ENCODE data around the gene STRN.
"Not testable (repeated sequence)": the region's sequence is repeated elsewhere in the genome, so short reads cannot be mapped to it uniquely, and the experiment has no call there.

Gene STRN

DNA sequence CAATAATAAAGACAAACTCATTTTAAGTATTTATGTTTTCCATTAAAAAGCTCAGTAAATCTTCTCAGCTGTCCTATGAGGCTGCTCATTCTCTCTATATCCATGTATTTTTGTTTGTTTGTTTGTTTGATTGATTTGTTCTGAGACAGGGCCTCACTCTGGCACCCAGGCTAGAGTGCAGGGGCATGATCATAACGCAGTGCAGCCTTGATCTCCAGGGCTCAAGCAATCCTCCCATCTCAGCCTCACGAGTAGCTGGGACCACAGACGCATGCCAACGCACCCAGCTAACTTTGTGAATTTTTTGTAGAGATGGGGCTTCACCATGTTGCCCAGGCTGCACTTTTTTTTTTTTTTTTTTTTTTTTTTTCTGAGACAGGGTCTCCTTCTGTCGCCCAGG, 5.6 kb downstream of the STRN start:
- DNase-seq: no peak

DNA sequence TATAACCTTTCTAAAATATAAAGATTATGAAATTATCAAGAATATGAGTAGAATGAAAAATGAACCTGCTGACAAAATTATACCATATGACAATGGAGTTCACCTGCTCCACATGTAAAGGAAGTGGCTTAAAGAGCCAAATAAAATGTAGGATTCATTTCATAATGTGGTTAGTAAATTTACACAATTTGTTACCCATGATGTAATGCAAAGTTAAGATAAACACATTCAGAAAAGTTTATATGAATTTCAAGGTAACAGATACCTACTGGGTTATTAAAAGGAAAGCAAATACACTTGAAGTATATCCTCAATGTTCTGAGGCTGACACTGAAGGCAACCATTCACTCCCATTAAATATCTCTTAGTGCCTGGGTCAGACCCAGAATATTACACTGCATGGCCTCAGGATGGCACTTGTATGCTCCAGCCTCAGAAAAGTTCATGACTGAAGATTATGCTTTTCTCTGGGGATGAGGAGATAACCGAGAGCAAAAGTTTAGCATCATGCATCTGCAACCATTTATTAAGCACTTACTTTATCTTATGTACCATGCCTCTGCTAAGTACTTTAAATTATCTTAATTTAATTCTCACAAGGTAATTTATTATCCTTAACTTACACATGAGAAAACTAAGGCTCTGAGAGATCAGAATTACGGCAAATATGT, 6.2 kb downstream of the STRN start:
- DNase-seq: no peak

DNA sequence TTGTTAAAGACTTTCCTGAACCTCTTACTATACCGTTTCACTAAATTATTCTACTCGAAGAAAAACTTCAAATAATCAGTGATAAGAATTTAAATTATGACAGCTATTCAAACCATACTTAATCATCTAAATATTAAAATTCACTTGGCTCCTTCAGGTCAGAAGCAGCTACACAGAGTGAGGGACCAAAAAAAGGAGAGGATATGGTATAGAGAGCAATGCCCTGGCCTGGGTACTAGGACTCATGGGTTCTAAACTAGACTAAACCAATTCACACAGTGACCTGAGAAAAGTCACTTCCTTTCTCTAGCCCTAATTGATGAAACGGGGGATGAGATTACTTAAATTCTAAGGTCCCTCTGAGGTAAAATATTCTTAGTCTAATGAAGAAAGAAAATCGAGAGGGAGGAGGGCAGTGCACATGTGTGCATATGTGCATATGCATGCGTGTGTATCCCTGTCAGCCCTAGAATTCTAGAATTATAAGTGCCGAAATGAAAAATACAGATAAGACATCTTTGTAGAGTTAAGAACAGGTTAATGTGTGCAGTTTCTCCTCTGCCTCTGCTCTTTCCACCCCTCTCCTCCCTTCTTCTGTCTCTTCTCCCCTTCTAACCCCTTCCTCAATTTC, 11.2 kb downstream of the STRN start:
- DNase-seq: no peak

DNA sequence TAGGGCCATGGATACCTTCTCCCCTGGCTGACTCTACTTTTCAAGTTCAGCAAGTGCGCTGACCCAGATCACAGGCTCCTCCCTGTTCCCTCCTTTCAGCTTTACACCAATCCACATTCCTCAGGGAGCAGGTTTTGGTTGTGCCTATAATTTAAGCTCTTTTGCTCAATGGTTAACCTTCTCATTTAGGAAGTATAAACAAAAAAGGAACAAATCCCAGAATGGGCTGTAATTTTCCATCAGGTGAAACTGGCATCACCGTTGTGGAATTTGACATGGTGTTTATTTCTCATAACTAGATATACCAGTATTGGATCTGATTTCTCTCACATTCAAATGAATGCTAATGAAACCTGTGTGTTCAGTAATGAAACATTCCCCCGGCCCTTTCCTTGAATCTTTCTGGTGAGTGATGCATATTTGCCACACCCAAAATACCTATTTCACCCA, 13.6 kb downstream of the STRN start:
- DNase-seq: no peak

DNA sequence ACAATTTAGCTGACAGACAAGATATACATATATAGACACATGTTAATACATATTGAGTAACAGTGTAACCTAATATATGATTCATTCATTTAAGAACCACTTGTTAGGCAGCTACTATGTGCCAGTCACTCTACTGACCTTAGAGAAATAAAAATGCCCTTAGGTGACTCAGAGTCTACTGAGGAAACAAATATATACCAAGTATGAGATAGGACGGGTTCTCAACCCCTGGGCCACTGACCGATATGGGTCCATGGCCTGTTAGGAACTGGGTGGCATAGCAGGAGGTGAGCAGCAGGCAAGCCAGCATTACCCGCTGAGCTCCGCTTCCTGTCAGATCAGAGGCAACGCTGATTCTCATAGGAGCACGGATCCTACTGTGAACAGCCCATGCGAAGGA, 14.8 kb downstream of the STRN start:
- DNase-seq: no peak

DNA sequence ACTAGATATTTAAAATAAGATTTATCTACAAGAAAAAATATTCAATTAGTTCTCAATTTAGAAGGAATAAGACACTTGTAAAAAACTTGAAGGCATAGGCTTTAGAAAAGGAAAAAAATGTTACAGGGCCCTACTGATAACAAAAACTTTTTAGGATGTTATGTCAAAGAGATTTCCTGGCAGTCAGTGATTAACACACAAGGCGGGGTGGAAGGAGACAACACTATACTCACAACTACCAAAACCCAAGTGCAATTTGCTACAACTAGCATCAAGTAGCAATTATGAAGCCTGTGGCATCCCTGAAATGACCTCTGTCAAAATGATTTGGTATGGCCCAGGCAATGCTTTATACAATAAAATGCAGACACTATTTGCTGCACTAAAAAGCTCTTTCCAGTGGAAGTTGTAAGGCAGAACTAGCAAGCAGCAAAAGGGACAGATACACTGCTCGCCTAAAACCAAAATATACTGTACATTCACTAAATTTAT, 15.3 kb downstream of the STRN start:
- DNase-seq: no peak

DNA sequence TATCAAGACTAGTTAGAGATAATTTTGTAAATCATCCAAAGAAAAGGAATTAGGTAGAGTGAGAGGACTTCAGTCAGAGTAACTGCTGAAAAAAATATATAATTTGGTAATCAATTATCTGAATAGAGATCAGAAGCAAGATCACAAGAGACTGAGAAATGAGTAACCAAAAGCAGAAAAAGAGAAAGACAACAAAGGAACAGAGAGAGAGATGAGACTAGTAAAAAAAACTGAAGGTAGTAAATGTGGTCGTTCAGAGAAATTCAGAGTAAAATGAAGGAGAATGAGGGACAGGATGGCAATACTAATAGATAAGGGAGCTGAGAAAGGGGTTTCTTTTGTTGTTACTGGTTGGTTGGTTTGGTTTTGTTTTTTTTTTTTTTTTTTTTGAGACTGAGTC, 16.5 kb downstream of the STRN start:
- DNase-seq: no peak

DNA sequence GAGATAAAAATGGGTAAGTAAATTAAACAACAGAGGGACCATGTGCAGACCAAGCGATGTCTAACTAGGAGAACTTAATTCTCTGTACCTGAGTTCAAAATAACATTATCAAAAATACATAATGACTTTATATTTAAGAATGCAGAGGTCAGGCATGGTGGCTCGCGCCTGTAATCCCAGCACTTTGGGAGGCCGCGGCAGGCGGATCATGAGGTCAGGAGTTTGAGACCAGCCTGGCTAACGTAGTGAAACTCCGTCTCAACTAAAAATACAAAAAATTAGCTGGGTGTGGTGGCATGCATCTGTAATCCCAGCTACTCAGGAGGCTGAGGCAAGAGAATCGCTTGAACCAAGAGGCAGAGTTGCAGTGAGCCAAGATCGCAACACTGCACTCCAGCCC, 21.1 kb downstream of the STRN start:
- DNase-seq: not testable (repeated sequence)

DNA sequence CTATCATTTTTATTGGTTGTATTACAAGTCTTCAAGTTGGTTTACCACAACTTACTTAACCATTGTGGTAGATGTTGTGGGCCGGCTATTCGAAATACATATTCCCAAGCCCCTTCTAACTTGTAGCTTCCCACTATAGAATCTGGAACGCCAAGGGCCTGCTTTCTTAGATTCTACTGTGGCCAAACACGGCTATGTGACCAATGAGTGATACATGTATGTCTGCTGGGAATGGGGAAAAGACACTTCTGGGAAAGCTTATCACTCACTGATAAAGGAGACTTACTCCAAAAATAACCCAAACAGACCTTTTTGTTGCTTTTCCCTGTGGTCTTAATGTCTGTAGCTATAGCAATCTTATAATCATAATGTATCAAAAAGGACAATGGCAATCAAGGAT, 24.5 kb downstream of the STRN start:
- no peak for DNase-seq

DNA sequence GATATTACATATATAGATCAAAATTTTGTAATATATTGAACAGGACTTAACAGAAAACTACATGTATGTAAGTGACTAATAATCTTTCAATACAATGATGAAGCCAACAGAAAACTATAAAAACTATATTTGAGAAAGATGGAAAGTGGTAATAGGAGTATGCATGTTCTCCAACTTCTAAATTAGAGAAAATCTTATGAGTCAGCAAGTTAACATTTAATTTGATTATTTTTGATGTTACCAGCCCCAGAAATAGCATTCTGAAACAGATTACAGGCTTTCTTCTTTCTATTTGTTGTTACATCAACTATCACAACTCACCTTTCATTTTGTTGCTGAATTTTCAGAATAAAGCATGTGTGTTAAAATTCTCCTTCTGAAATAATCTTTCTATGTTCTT, 29.8 kb downstream of the STRN start:
- DNase-seq: not testable (repeated sequence)

DNA sequence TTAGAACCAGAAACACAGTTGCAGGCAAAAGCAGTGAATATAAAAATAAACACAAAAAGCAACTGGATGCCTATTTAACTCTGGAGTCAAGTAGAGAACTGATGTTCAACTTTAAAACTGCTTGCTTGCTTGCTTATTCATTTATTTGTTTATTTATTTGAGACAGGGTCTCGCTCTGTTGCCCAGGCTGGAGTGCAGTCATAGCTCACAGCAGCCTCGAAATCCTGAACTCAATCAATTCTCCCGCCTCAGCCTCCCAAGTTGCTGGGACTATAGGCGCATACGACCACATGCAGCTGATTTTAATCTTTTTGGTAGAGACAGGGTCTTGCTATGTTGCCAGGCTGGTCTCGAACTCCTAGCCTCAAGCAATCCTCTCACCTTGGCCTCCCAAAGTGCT, 34.6 kb downstream of the STRN start:
- DNase-seq: not testable (repeated sequence)

DNA sequence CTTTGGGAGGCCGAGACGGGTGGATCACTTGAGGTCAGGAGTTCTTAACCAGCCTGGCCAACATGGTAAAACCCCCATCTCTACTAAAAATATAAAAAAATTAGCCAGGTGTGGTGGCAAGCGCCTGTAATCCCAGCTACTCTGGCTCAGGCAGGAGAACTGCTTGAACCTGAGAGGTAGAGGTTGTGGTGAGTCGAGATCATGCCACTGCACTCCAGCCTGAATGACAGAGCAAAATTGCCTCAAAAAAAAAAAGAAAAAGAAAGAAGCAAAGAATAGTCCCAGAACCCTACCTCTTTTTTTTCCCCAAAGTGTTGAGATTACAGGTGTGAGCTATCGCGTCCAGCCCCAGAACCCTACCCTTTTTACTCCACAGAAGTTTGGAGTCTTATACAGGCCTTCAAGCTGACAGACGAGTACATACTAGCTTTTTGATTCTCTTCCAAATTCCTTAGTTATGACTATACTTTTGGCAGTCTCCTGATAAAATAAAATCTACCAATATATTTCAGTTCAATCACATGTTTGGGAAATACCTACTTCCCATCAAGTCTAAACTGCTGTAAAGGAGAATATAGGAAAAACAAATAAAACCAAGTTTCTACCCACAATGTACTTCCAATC, 35.4 kb downstream of the STRN start:
- DNase-seq: not testable (repeated sequence)

DNA sequence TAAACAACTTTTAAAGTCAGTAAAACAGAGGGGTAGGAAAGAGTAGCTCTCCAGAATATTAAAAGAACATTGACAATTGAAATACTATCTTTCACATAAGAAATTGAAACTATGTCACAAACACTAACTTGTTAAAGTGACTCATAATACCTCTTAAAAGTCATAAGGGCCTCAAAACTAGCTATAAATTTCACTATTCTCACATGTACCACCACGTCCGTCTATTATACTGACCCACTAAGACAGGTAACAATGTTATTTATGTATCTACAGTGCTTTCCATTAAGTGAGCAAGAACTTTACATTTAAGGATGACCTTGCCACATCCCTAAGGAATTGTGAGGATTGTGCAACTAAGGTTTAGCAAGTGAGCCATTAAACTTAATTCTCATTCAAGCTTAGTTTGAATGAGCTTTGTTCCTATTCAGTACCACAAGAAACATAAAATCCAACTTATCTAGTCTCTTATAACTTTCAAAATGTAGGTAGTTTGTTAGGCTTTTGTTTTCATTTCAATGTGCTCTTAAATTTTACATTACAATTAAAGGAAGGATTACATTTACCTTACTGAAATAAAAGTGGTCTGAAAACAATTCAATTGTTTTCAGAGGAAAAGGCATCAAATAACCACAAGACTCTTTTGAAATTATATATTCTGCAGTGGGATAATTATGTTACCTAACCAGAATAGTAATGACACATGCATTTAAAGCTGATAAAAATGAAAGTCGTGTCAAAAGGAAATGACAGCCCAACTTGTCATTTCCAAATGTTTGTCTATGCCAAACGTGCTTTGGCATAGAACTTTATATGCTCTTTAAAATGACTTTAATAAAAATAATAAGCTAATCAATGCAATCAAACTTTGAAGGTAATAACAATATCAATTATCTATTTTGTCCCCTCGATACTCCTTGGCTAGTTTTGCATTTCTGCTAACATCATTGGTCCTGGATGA, 39.9 kb downstream of the STRN start:
- DNase-seq: not testable (repeated sequence)

DNA sequence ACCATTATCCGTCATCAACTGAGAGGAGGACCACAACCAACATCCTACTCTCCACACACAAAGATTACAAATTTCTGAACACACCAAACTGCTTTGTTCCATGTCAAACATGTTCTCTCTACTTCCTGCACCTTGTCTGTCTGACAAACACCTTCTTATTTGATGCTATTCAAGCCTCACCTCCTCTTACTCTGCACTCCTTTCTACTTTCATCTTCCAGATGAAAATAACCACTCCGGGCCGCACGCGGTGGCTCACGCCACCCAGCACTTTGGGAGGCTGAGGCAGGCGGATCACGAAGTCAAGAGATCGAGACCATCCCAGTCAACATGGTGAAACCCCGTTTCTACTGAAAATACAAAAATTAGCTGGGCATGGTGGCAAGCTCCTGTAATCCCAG, 43.7 kb downstream of the STRN start:
- DNase-seq: not testable (repeated sequence)

DNA sequence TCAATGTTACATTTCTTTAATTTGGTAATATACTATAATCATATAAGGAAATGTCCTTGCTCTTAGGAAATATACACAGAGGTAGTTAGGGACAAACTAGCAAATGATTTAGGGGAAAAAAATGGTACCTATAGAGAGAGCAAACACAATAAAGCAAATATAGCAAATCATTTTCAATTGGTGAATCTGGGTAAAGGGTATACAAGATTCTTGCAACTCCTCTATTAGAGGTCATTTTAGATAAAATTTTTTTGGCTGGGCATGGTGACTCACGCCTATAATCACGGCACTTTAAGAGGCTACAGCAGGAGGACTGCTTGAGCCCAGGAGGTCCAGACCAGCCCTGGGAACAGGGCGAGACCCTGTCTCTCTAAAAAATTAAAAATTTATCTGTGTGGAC, 44.4 kb downstream of the STRN start:
- DNase-seq: no peak

DNA sequence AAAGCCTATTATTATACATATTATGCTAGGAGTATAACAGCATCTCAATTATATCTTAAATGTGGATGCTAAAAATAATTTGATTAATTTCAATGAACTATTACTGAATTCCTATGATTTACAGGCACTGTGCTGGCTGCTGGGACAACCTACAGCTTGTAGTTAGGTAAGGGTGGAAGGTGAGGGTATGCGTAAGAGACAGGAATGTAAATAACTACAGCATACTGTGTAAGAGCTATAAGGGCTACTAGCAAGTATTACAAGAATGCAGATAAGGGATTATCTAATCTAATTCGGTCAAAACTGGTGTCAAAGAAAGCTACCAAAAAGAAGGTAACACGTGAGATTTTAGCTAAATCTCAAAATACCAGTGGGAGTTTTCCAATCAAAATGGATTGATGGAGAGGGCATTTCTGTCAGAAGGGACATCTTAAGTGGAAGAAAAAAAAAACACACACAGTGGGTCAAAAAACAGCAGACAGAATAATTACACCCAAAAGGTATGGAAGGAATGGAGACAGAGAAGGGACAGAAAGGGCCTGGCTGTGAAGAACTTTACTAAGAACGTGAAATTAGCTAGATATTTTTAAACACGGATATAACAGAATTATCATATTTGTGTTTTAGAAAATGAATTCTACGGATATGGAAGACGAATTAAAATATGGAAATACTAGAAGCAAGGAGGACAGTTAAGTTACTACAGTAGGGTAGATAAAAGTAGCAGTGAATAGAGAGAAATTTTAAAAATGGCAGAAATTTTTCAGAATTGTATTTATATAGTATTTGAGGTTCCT, 47.1 kb downstream of the STRN start:
- DNase-seq: no peak

DNA sequence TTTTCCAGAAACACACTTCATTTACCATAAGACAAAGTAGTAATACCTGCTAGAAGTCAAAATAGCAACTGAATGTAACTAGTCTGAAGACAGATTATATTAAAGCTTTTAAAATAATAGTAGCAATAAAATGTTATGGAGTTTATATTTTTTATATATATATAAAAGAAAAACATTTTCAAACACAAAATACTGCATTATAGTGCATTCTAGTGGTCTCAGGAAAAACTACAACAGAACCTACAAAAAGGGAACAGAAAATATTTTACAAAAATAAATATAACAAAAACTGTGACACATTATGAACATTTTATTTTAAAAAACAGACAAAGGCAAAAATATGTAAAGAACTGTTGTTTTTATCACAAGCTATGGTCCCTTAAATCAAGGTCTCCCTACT, 48.0 kb downstream of the STRN start:
- DNase-seq: no peak

DNA sequence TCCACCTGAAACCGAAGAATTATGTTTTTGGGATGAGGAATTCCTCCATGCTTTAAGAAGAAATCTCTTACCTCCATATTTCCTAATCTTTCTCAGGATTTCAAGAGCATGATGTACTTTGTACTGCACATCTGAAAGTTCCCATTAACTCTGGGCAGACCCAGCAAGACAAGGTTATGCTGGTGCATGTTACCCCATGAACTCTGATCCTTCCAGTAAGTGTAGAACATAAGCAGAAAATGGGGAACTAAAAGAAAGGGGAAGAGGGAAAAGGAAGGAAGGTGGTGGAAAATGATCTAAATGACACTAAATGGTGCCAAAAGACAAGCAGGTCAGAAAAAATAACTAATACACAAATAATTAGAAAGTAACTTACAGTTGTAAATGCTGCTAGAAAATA, 50.7 kb downstream of the STRN start:
- DNase-seq: no peak

DNA sequence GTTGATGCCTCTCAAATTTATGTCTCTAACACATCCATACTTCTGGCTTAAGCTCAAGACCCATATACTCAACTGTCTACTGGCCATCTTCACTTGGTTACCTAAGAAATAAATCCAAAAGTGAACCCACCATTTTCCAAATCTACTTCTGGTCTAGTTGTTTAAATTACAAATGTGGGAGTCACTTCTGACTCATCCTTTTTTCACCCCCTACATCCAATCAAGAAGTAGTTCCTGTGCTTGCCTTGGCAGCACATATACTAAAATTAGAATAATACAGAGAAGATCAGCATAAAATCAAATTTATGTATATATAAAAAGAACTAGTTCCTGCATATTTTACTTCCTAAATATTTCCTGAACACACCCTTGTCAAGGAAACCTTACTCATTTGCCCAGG, 53.6 kb downstream of the STRN start:
- DNase-seq: no peak

DNA sequence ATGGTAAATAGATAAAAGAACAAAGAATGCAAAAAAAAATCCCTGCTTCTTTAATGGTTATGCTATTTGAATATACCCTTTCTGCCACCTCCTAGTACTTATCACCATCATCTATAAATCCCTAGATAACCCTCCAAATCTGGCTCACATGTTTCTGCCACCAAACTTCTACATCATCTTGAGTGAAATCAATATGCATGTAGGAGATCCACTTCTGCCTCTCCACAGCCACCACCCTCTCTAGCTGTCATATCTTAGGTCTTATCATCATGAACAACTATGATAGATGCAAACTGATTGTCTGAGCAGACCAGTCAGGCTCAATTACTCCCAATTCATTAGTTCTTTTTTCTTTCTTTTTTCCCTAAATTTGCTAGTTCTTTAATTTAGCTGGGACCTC, 55.3 kb downstream of the STRN start:
- no peak for DNase-seq

DNA sequence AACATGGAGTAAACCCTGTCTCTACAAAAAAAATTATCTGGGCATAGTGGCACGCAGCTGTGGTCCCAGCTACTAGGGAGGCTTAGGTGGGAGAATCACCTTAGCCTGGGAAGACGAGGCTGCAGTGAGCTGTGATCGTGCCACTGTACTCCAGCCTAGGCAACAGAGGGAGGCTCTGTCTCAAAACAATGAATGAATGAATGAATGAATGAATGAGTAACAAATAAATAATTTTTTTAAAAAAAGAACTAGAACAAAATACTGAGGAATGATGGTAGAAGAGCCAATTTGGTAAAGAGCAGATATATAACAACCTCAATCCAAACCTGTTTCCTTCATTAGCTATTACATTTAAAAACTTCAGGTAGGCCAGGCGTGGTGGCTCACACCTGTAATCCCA, 60.1 kb downstream of the STRN start:
- DNase-seq: no peak

DNA sequence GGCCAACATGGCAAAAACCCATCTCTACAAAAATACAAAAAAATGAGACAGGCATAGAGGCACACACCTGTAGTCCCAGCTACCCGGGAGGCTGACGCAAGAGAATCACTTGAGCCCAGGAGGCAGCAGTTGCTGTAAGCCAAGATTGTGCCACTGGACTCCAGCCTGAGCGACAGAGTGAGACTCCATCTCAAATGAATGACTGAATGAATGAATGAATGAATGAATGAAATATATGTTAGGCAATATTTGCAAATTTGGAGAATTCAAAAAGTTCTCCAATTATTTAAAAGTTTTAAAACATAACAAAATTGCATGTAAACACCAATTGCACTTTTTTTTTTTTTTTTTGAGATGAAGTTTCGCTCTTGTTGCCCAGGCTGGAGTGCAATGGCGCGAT, 61.7 kb downstream of the STRN start:
- DNase-seq: no peak
